Measurements from ENCODE around the gene MCL1.

Gene MCL1

DNA sequence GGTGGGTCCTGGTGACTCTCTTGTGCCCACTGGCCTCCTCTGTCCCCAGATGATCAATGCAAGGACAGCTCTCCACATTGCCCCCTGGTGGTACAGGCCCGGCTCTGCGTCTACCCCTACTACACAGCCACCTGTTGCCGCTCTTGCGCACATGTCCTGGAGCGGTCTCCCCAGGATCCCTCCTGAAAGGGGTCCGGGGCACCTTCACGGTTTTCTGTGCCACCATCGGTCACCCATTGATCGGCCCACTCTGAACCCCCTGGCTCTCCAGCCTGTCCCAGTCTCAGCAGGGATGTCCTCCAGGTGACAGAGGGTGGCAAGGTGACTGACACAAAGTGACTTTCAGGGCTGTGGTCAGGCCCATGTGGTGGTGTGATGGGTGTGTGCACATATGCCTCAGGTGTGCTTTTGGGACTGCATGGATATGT, 19.4 kb downstream of the MCL1 start:
- no peak overlapping the region for H3K4me3 ChIP-seq (ENCODE audit: low read depth, low read length)
- H3K27ac ChIP-seq (ENCODE audit: low read depth, low read length): no peak overlapping the region
- no peak overlapping the region for H3K9ac ChIP-seq (ENCODE audit: low read length)
- no peaks in the 10 kb centered on the region for H3K27me3 ChIP-seq (ENCODE audit: control insufficient read depth, insufficient read depth, low read length)
- H3K4me1 ChIP-seq (ENCODE audit: control insufficient read depth, insufficient read depth, low read length): peaks cover 34% of the 10 kb centered on the region
- H3K36me3 ChIP-seq (ENCODE audit: control insufficient read depth, insufficient read depth, low read length): peaks cover 4% of the 10 kb centered on the region
- no peaks in the 10 kb centered on the region for H3K9me3 ChIP-seq (ENCODE audit: control insufficient read depth, insufficient read depth, low read depth, low read length)

DNA sequence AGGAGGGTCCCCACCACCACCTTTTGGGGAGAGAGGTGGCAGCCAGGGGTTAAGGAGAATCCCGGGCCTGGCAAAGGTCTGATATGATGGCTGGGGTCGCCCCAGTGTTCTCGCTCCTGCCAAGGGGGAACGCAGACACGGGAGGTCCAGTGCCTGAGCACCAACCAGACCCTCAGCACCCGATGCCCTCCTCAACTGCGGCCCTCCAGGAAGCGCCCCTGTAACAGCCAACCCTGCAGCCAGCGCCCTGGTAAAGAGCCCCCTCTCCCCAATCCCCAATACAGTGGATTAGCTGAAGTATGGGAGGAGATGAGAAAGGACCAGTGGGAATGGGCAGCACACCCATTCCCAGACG, 19.8 kb downstream of the MCL1 start:
- Histone ChIP-seq H3K9ac (ENCODE audit: low read length) (no peak overlapping the region), H3K4me3 (ENCODE audit: low read depth, low read length) (no peak overlapping the region), H3K9me3 (ENCODE audit: control insufficient read depth, insufficient read depth, low read depth, low read length) (no peaks in the 10 kb centered on the region), H3K4me1 (ENCODE audit: control insufficient read depth, insufficient read depth, low read length) (peaks cover 34% of the 10 kb centered on the region), H3K27me3 (ENCODE audit: control insufficient read depth, insufficient read depth, low read length) (no peaks in the 10 kb centered on the region), H3K36me3 (ENCODE audit: control insufficient read depth, insufficient read depth, low read length) (peaks cover 4% of the 10 kb centered on the region), H3K27ac (ENCODE audit: low read depth, low read length) (no peak overlapping the region)

DNA sequence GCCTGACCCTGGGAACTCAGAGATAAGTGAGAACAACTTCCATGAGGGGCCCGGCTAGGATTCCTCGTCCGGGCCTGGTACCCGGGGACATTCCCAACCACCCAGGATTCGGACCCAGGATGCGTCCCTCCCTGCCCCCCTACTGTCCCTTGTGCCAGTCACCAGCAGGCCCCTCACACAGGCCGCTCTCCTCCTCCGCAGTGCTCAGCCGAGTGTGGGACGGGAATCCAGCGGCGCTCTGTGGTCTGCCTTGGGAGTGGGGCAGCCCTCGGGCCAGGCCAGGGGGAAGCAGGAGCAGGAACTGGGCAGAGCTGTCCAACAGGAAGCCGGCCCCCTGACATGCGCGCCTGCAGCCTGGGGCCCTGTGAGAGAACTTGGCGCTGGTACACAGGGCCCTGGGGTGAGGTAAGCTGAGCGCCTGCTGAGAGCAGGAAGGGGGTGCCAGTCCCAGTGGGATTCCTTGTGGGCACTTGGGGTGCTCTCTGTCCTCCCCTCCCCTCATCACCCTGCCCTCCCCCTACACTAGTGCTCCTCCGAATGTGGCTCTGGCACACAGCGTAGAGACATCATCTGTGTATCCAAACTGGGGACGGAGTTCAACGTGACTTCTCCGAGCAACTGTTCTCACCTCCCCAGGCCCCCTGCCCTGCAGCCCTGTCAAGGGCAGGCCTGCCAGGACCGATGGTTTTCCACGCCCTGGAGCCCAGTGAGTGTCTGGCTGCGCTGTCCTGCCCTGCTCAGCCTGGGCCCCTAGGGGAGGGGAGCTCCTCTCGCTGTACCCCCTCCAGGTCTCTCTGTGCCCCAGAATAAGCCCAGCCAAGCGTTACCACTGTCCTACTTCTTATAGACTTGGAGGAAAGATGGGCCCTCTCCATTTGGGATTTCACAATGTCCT, 20.4 kb downstream of the MCL1 start:
- H3K9ac ChIP-seq (ENCODE audit: low read length): no peak overlapping the region
- H3K36me3 ChIP-seq (ENCODE audit: control insufficient read depth, insufficient read depth, low read length): peaks cover 4% of the 10 kb centered on the region
- H3K27me3 ChIP-seq (ENCODE audit: control insufficient read depth, insufficient read depth, low read length): no peaks in the 10 kb centered on the region
- H3K27ac ChIP-seq (ENCODE audit: low read depth, low read length): no peak overlapping the region
- no peak overlapping the region for H3K4me3 ChIP-seq (ENCODE audit: low read depth, low read length)
- no peaks in the 10 kb centered on the region for H3K9me3 ChIP-seq (ENCODE audit: control insufficient read depth, insufficient read depth, low read depth, low read length)
- peaks cover 31% of the 10 kb centered on the region for H3K4me1 ChIP-seq (ENCODE audit: control insufficient read depth, insufficient read depth, low read length)

GRCh38 chr1:150558303-150558704, 21.1 kb downstream of the MCL1 start:
- Histone ChIP-seq H3K9me3 (ENCODE audit: control insufficient read depth, insufficient read depth, low read depth, low read length) (no peaks in the 10 kb centered on the region), H3K36me3 (ENCODE audit: control insufficient read depth, insufficient read depth, low read length) (peaks cover 4% of the 10 kb centered on the region), H3K4me1 (ENCODE audit: control insufficient read depth, insufficient read depth, low read length) (peaks cover 24% of the 10 kb centered on the region), H3K27me3 (ENCODE audit: control insufficient read depth, insufficient read depth, low read length) (no peaks in the 10 kb centered on the region), H3K27ac (ENCODE audit: low read depth, low read length) (no peak overlapping the region), H3K9ac (ENCODE audit: low read length) (no peak overlapping the region), H3K4me3 (ENCODE audit: low read depth, low read length) (no peak overlapping the region)

GRCh38 chr1:150557813-150558212, 21.6 kb downstream of the MCL1 start:
- Histone ChIP-seq H3K9ac (ENCODE audit: low read length) (no peak overlapping the region), H3K27ac (ENCODE audit: low read depth, low read length) (no peak overlapping the region), H3K4me3 (ENCODE audit: low read depth, low read length) (no peak overlapping the region), H3K27me3 (ENCODE audit: control insufficient read depth, insufficient read depth, low read length) (no peaks in the 10 kb centered on the region), H3K4me1 (ENCODE audit: control insufficient read depth, insufficient read depth, low read length) (peaks cover 19% of the 10 kb centered on the region), H3K9me3 (ENCODE audit: control insufficient read depth, insufficient read depth, low read depth, low read length) (no peaks in the 10 kb centered on the region), H3K36me3 (ENCODE audit: control insufficient read depth, insufficient read depth, low read length) (peaks cover 4% of the 10 kb centered on the region)

GRCh38 chr1:150557065-150557600, 22.3 kb downstream of the MCL1 start:
- H3K27ac ChIP-seq (ENCODE audit: low read depth, low read length): no peak overlapping the region
- no peak overlapping the region for H3K4me3 ChIP-seq (ENCODE audit: low read depth, low read length)
- H3K9me3 ChIP-seq (ENCODE audit: control insufficient read depth, insufficient read depth, low read depth, low read length): no peaks in the 10 kb centered on the region
- H3K9ac ChIP-seq (ENCODE audit: low read length): no peak overlapping the region
- H3K4me1 ChIP-seq (ENCODE audit: control insufficient read depth, insufficient read depth, low read length): peaks cover 19% of the 10 kb centered on the region
- peaks cover 4% of the 10 kb centered on the region for H3K36me3 ChIP-seq (ENCODE audit: control insufficient read depth, insufficient read depth, low read length)
- H3K27me3 ChIP-seq (ENCODE audit: control insufficient read depth, insufficient read depth, low read length): no peaks in the 10 kb centered on the region

DNA sequence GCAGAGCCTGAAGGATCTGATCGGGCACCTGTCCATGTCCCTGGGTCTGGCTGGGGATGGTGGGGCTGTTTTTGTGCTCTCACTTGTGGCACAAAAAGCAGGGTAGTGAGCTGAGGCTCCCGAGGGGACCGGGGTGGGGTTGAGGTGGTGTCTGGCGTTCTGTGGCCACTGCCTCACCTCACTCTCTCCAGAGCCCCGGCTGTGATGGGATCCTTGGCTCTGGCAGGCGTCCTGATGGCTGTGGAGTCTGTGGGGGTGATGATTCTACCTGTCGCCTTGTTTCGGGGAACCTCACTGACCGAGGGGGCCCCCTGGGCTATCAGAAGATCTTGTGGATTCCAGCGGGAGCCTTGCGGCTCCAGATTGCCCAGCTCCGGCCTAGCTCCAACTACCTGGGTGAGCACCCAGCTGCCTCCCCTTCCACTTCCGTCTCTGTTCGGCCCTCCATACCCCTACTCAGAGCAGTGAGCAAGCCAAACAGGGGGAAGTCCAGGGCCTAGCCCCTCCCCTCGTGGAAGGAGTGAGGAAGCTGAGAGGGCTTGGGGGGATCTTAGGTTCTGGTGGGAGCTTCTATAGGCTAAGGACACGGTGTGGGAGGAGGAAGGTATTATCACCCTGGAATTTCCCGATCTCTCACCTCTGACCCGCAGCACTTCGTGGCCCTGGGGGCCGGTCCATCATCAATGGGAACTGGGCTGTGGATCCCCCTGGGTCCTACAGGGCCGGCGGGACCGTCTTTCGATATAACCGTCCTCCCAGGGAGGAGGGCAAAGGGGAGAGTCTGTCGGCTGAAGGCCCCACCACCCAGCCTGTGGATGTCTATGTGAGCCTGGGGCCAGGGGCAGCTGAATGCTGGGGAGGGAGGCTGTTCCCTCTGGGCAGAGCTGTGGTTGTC, 23.2 kb downstream of the MCL1 start:
- H3K4me3 ChIP-seq (ENCODE audit: low read depth, low read length): no peak overlapping the region
- H3K9ac ChIP-seq (ENCODE audit: low read length): no peak overlapping the region
- no peaks in the 10 kb centered on the region for H3K9me3 ChIP-seq (ENCODE audit: control insufficient read depth, insufficient read depth, low read depth, low read length)
- no peak overlapping the region for H3K27ac ChIP-seq (ENCODE audit: low read depth, low read length)
- peaks cover 25% of the 10 kb centered on the region for H3K4me1 ChIP-seq (ENCODE audit: control insufficient read depth, insufficient read depth, low read length)
- peaks cover 4% of the 10 kb centered on the region for H3K36me3 ChIP-seq (ENCODE audit: control insufficient read depth, insufficient read depth, low read length)
- H3K27me3 ChIP-seq (ENCODE audit: control insufficient read depth, insufficient read depth, low read length): no peaks in the 10 kb centered on the region

DNA sequence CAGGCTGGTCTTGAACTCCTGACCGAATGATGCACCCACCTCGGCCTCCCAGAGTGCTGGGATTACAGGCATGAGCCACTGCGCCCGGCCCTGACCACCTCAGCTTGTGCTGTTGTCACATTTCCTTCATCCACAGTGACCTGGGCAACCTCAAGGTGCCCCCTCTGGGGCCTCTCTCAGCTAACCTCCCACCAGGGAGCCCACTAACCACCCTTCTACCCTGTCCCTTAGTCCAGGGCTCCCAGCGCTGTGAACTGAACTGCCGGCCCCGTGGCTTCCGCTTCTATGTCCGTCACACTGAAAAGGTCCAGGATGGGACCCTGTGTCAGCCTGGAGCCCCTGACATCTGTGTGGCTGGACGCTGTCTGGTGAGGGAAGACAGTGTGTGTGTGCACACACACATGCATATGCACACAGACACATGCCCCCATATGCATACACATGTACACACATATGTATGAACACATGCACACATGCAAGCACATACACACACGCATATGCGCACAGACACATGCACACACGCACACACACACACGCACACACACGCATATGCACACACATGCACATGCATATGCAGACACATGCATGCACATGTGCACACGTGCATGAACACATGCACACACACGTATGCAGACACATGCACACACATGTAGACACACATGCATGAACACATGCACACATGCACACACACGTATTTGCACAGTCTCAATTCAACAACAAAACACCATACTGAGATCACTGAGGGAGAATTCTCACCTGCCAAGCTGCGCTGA, 24.0 kb downstream of the MCL1 start:
- peaks cover 4% of the 10 kb centered on the region for H3K36me3 ChIP-seq (ENCODE audit: control insufficient read depth, insufficient read depth, low read length)
- H3K9ac ChIP-seq (ENCODE audit: low read length): no peak overlapping the region
- no peak overlapping the region for H3K4me3 ChIP-seq (ENCODE audit: low read depth, low read length)
- H3K9me3 ChIP-seq (ENCODE audit: control insufficient read depth, insufficient read depth, low read depth, low read length): no peaks in the 10 kb centered on the region
- H3K27me3 ChIP-seq (ENCODE audit: control insufficient read depth, insufficient read depth, low read length): no peaks in the 10 kb centered on the region; the same call in 1 of the 2 replicates
- no peak overlapping the region for H3K27ac ChIP-seq (ENCODE audit: low read depth, low read length)
- peaks cover 30% of the 10 kb centered on the region for H3K4me1 ChIP-seq (ENCODE audit: control insufficient read depth, insufficient read depth, low read length)

DNA sequence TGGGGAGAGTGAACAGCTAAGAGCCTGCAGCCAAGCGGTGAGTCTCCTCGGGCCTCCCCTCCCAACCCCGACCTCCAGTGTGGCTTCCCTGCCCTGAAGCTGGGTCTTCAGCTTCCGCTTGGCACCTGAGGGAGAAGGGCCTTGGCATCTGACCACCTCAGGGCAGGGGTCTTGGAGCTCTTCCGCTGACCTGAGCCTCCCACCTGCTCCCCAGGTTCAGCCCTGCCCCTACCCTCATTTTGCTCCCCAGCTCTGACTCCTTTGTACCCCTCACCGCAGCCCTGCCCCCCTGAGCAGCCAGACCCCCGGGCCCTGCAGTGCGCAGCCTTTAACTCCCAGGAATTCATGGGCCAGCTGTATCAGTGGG, 25.3 kb downstream of the MCL1 start:
- Histone ChIP-seq H3K36me3 (ENCODE audit: control insufficient read depth, insufficient read depth, low read length) (peaks cover 4% of the 10 kb centered on the region), H3K9me3 (ENCODE audit: control insufficient read depth, insufficient read depth, low read depth, low read length) (no peaks in the 10 kb centered on the region), H3K9ac (ENCODE audit: low read length) (no peak overlapping the region), H3K27me3 (ENCODE audit: control insufficient read depth, insufficient read depth, low read length) (peaks cover 9% of the 10 kb centered on the region), H3K4me1 (ENCODE audit: control insufficient read depth, insufficient read depth, low read length) (peaks cover 34% of the 10 kb centered on the region), H3K4me3 (ENCODE audit: low read depth, low read length) (no peak overlapping the region), H3K27ac (ENCODE audit: low read depth, low read length) (no peak overlapping the region)

GRCh38 chr1:150553392-150554085, 25.9 kb downstream of the MCL1 start:
- H3K27me3 ChIP-seq (ENCODE audit: control insufficient read depth, insufficient read depth, low read length): peaks cover 14% of the 10 kb centered on the region
- H3K4me3 ChIP-seq (ENCODE audit: low read depth, low read length): no peak overlapping the region
- H3K36me3 ChIP-seq (ENCODE audit: control insufficient read depth, insufficient read depth, low read length): peaks cover 4% of the 10 kb centered on the region
- no peaks in the 10 kb centered on the region for H3K9me3 ChIP-seq (ENCODE audit: control insufficient read depth, insufficient read depth, low read depth, low read length)
- H3K27ac ChIP-seq (ENCODE audit: low read depth, low read length): no peak overlapping the region
- no peak overlapping the region for H3K9ac ChIP-seq (ENCODE audit: low read length)
- peaks cover 34% of the 10 kb centered on the region for H3K4me1 ChIP-seq (ENCODE audit: control insufficient read depth, insufficient read depth, low read length)
